ENCODE measurements around the gene RHPN2. TPM values are rescaled to one million over a fixed set of nuclear protein-coding genes. Genes with fewer than 3 reads are reported as not detected.

Gene RHPN2
- total RNA-seq, 4 donors from 2014 or later: 0.66 to 2.7 (median 0.78) TPM

DNA sequence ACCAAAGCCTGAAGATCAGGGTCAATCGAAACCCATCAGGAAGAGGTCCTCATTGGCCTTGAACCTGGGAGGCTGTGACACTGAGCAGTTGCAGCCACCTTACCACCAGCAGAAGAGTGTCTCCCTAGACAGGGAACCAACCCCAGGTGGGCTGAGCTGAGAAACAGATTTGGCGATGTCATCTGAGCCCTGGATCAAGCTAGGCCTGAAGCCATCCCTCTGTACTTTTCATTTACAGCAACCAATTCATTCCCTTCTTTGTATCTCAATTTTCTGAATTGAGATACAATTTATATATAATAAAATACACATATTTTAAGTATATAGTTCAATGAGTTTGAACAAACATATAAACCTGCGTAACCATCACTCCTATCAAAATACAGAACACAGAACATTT, 14.6 kb downstream of the RHPN2 start:
- TF ChIP-seq CTCF (IDR thresholded peaks at IDR 0.05; ENCODE audit: low read depth): no peak

DNA sequence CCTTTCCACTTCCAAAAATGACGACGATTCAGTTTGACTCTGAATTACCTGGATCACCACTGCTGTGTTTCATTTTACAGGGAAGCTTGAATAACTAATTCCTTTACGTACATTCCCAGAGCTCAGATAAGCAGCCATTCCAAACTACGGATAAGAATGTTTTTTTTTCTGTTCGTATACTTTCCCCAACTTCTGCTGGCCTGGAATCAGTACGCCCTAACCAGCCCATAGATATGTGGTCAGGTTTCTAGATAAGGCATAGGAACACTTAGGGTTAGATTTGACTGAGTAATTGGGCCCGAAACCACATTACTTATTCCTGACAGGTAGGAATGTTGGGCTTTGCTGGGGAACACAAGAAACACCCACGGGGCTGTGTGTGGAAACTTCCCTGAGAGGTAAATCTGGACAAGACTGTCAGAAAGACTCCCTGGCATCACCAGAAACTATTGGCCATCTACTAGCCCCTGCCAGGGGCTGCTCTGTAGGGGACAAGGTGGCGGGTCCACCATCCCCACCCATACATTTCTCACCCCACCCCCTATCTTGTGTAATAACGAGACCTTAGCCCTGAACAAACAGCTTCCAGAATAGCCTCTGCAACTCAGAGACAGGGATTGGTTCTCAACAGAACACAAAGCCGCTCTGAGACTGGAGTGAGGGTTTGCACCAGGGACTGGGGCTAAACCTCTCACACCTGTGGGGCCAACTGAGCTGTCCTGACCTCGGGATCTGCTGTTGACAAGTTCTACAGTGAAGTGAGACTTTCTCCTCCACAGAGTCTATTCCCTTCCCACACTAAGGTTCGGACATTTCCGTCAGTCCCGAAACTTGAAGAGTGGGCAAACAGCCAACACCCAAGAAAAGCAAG, 15.6 kb downstream of the RHPN2 start:
- TF ChIP-seq CTCF (IDR thresholded peaks at IDR 0.05; ENCODE audit: low read depth): no peak

DNA sequence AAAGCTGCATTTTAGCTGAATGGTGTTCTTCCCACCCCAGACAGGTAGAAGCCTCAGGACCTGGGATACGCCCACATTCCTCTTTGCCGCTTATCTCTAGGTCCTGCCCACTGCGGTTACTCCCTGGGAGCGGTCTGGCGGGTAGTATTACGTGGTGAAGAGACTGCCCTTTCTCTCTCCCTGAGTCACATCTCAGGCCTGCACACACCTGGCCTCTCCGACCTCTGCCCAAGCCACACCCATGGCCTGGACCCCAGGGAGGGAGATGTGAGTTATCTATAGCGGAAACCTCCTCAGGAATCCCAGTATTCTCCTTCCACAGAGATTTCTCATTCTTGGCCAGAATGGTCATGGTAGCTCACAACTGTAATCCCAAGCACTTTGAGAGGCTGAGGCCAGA, 17.3 kb downstream of the RHPN2 start:
- no peak for TF ChIP-seq CTCF (IDR thresholded peaks at IDR 0.05; ENCODE audit: low read depth)

DNA sequence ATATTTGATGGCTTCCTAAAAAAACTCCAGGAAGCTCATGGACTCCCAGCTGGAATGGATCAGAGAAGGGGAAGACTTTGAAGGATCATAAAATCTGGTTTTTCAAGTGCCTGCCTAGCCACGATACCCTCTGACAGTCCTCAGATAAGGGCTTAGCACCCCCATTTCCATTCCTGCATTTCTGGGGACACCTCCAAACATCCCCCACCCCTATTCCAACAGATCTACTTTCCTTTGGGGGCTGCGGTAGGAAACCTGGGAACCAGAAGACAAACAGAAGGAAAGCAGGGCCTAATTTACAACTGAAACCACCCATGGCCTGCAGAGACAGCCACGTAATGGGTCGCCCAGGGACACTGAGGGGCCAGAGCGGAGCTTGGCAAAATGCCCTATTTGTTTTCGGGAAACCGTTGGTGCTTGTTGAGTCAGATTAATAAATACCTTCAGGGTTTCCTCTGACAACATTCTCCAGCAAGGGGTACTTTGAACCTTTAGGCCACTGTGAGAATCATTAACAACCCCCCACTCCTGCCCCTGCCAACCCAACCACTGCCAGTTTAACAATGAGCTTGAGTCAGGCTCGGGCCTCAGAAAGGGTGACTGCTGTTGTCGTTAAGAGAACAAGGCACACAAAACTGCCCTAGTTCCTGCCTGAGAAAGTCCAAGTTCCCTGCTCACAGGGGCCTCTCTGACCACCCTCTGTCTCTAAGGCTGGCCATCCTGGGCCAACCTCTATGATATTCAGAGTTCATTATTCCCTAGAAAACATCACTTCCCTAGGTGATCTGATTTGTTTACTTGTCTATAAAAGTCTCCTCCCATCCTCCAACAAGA, 23.5 kb downstream of the RHPN2 start:
- TF ChIP-seq CTCF (IDR thresholded peaks at IDR 0.05; ENCODE audit: low read depth): no peak

- no peak for TF ChIP-seq CTCF (IDR thresholded peaks at IDR 0.05; ENCODE audit: low read depth)
These were observed 24.9 kb downstream of the RHPN2 start for GRCh38 chr19:33039815-33040214.

DNA sequence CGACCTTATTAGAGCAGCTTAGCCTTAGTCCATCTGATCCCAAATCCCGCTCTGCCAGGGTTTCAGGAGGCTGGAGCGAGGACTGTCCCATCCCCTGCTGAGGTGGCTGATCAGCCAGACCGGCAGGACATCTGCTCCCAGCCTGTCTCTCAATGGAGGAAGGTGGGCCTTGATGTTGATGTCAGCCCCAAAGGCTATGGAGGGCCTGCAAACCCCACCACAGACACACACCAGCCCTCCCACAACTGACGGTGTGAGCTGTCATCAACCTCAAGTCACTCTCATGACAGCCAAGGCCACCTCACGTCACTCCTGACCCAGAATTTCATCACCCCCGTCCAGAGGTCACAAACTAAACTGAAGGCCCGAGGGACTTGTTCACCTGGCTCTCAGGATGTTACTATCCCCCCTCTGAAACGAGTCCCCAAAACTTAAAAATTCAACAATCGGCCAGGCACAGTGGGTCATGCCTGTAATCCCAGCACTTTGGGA, 25.5 kb downstream of the RHPN2 start:
- no peak for TF ChIP-seq CTCF (IDR thresholded peaks at IDR 0.05; ENCODE audit: low read depth)

- TF ChIP-seq CTCF (IDR thresholded peaks at IDR 0.05; ENCODE audit: low read depth): no peak
These were observed 29.2 kb downstream of the RHPN2 start for GRCh38 chr19:33035461-33035860.
